HG02943 (cell line): Measurements from ENCODE around the gene TRABD.
"Not testable (repeated sequence)": the region's sequence is repeated elsewhere in the genome, so short reads cannot be mapped to it uniquely, and the experiment has no call there.

Experiments used
- ATAC-seq: cut with Tn5 transposase; IDR thresholded peaks from one replicate; pipeline ENCODE4 v1.9.1; 2021; ENCODE audit warnings: mild to moderate bottlenecking, low read depth, moderate library complexity; ENCODE audit not compliant: unreplicated experiment

The TRABD gene

DNA sequence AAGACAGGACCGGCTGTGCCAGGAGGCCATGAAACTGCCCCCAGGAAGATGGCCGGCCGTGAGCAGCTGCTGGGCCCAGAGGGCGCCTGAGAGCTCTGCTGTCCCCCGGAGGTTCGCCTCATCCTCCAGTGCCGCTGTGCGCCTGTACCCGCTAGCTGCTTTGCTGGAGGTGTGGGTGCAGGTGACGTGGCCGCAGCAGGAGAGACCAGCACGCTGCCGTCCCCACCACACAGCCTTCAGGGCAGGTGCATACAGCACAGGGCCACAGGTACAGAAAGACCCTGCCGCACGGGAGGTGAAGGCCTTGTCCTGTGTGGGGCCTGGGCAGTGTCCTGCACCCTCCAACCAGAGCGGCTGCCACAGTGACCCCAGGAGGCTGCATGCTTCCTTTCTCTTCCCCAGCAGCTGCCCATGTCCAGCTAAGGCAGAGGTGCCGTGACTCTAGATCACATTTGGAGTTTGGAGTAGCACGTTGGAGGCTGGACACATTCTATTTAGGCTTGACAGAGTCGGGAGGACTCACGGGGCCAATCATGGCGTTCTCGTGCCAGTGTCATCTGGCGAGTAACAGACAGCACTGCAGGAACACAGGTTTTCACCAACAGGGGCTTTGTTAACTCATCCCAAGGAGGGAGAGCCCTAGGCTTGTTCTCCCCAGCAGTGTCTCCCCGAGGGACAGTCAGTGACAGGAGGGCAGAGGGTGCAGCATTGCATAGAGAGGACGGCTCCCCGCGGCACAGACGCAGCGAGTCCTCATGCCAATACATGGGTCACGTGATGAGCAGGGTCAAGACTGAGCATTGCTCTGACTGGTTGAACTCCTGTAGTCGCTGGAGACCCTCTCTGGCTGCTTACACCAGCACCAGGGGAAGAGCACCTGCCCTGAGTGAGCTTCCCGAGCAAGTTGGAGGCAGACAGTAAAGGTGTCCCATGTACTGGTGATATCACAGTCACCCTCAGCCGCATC, 33.9 kb upstream of the TRABD start:
- no peak for ATAC-seq

- ATAC-seq, result no peak
These were observed 32.5 kb upstream of the TRABD start for GRCh38 chr22:50153056-50153755.

- ATAC-seq, result no peak
These were observed 32.0 kb upstream of the TRABD start for GRCh38 chr22:50153756-50154140.

DNA sequence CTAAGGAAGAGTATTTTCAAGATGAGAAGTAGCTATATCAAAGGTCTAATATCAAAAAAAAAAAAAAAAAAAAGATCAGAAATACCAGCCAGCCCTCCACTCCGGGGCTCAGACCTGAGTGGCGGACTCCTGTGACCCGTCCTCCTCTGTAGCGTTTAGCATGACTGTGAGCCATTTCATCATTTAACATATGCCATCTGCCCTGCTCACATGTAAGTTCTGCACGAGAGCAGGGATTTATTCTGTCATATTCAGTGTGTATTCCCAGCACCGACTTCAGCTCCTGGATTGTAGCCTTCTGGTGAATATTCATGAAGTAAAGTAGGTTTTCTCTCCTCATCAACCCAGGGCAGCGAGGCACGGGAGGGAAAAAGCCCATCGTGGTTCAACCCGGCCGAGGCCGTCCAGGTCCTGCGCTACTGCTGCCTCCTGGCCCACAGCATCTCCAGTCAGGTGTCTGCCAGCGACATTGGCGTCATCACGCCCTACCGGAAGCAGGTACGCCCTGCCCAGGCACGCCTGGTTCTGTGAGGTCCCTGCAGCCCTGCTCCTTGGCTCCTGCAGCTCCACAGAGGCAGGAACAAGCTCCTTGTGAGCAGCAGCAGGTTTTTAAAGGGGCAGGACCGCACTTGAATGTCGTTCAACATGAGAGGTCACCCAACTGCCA, 27.9 kb upstream of the TRABD start:
- ATAC-seq, result no peak

GRCh38 chr22:50160947-50161346, 24.8 kb upstream of the TRABD start:
- no peak for ATAC-seq

DNA sequence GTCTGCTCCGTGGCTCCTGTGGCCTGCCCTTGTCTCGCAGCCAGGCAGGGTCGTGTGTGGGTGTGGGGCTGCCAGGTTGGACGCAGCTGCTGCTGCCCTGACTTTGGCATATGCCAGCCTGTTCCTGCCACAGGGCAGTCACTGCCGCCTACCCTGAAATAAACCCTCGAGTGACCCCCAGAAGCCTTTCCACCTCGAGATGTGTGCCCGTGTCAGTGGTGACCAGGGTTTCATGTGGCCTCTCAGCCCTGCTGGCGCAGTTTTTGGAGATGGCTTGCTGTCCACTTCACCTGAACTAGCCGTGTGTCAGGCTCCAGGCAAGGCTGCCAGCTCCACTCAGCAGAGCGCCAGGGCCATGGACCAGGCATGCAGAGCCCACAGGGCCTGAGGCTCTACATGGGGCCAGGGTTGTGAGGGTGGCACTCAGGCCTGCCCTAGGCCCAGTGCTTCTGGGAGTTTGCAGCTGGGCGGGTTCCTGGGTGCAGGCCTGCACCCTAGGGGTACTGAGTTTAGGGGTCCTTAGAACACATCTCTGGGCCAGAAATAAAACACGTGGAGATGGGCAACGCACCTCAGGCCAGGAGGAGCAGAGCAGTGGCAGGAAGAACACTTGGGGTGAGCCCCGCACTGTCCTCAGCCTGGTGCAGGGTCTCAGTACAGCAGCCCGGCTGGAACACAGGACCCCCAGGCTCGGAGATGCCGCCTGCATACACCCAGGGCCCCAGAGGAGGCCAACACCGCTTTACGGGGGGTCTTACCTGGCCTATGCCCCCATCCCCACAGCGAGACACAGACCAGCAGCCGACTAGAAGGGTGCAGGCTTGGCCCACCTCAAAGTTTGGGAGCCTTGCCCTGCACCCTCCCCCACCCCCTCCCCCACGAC, 24.0 kb upstream of the TRABD start:
- no peak for ATAC-seq

DNA sequence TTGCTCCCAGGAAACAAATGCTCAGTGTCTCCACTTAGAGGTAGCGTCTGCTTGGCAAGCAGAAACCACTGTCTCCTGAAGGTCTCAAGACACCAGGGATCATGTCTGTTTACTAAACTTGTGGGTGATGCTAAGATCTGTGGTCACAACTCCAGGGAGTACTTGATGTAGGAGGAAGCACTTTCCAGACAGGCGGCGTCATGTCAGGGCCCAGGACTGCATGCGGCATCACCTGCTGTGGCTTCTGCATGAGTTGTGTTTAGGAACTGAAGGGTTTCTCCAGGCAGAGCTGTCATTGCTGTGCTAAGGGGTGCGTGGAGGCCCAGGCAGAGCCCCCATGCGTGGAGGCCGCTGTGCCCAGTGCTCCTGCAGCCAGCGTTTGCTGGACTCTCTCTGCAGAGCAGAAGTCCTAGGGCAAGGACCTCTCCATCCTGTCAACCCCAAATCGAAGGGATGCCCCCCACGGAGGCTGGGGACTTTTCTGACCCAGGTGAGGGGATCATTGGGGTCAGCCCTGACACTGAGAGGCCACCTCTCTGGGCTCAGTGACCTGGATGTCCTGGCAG, 23.2 kb upstream of the TRABD start:
- ATAC-seq, result no peak

GRCh38 chr22:50165436-50166123, 20.1 kb upstream of the TRABD start:
- no peak for ATAC-seq

- no peak for ATAC-seq
These were observed 17.8 kb upstream of the TRABD start for GRCh38 chr22:50167689-50168489.

GRCh38 chr22:50168490-50169180, 17.1 kb upstream of the TRABD start:
- ATAC-seq, result not testable (repeated sequence)

DNA sequence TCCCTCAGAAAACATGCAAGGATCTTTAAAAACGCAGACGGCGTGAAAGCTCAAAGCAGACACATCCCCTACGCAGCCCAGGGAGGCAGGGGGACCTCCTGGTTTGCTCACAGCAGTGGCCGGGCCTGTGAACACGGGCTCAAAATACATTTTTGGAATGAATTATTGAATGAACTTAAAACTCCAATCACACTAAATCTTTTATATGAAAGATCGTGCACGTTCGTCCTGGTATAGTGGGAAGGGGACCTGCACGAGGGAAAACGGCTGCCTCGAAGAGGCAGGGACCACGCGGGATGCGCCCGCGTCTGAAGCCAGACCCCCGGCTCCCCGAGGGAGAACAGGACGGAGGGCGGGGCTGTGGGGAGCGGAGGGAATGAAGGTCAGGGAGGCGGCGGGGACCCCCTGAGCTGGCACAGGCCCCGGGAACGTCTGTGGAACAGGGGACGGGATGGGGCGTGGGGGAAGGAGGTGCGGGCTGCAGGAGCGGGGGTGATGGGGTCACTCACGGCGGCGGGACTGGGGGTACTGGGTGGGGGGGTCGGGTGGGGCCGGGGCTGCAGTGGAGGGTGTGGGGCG, 16.4 kb upstream of the TRABD start:
- ATAC-seq, result no peak

- no peak for ATAC-seq
These were observed 15.9 kb upstream of the TRABD start for GRCh38 chr22:50169774-50170341.

GRCh38 chr22:50170453-50171318, 15.0 kb upstream of the TRABD start, which contains the start of gene PANX2:
Gene PANX2 (plus strand): TSS chr22:50170731. CDS start chr22:50170731, 0 bp downstream.
- no peak for ATAC-seq

DNA sequence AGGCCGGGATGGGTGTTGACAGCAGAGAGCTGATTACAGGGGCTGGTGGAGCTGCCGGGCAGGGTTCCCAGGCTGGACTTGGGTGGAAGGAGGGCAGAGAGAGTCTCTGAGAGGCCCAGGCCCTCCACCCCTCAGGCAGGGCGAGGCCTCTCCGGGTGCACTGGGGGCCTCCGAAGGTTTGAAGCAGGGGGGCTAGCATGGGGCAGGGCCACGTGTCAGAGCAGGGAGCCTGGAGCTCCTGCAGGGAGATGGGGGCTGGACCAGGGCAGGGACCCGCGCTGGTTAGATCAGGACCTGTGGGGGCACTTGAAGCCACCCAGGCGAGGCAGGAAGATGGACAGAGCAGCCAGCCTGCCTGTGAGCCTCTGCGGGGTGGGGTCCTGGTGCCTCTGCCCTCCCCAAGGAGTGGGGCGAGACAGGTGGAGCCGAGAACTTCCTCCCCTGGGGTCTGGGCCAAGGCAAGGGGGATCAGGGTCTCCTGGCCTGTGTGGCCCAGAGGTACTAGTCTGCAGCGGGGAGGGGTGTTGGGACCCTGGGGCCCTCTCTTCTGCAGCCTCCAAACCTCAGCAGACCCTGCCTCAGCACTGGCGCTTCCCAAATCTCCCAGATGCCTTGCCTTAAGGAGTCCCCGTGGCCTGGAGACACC, 14.3 kb upstream of the TRABD start:
- no peak for ATAC-seq

DNA sequence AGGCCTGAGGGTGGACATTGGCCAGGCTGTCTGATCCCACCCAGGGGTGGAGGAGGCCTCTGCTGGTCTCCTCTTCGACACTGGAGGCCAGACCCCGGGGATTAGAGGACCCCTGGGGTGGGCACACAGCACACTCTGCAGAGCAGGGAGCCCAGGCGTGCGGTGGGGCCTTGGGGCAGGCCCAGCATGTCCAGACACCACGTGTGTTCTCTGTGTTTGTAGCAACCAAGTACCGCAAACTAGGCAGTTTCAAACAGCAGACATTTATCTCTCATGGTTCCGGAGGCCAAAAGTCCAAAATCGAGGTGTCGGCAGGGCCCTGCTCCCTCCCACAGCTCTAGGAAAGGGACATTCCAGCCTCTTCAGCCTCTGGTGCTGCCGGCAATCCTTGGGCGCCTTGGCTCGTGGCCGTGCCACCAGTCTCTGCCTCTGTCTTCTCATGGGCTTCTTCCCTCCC, 13.7 kb upstream of the TRABD start:
- no peak for ATAC-seq
